GDM1 (cell line): ENCODE measurements around the gene ZNF296.

Experiments used
- DNase-seq: peaks from one replicate; lab custom pipeline; 2025; lab: John Stamatoyannopoulos, UW

Gene ZNF296

GRCh38 chr19:45103156-45103507 lies 26.9 kb upstream of the ZNF296 start:
- DNase-seq, result no peak

- no peak for DNase-seq
Observed at GRCh38 chr19:45102481-45102880, 26.2 kb upstream of the ZNF296 start.

- DNase-seq, result no peak
Observed at GRCh38 chr19:45101806-45102205, 25.5 kb upstream of the ZNF296 start.

GRCh38 chr19:45100846-45101252 lies 24.6 kb upstream of the ZNF296 start:
- no peak for DNase-seq

- DNase-seq, result no peak
Observed at GRCh38 chr19:45100201-45100600, 23.9 kb upstream of the ZNF296 start.

GRCh38 chr19:45099467-45100191 lies 23.4 kb upstream of the ZNF296 start:
- no peak for DNase-seq

GRCh38 chr19:45098521-45099466 lies 22.5 kb upstream of the ZNF296 start:
- DNase-seq, result no peak

- DNase-seq, result no peak
Observed at GRCh38 chr19:45097776-45098520, 21.7 kb upstream of the ZNF296 start.

GRCh38 chr19:45097450-45097775 lies 21.1 kb upstream of the ZNF296 start:
- DNase-seq, result no peak

GRCh38 chr19:45096700-45097099 lies 20.4 kb upstream of the ZNF296 start:
- no peak for DNase-seq

GRCh38 chr19:45095496-45096413 lies 19.5 kb upstream of the ZNF296 start:
- DNase-seq, result no peak

GRCh38 chr19:45094707-45095106 lies 18.4 kb upstream of the ZNF296 start:
- DNase-seq, result no peak

- DNase-seq, result no peak
Observed at GRCh38 chr19:45094137-45094536, 17.9 kb upstream of the ZNF296 start.

- DNase-seq, result peak; percentile 76
Observed at GRCh38 chr19:45092747-45093678, 16.7 kb upstream of the ZNF296 start, which contains the start of gene PPP1R37. Gene PPP1R37, plus strand, starts transcription at chr19:45093179. Its CDS starts 147 bp downstream, at chr19:45093326.

GRCh38 chr19:45091031-45091923 lies 15.0 kb upstream of the ZNF296 start:
- DNase-seq, result no peak

GRCh38 chr19:45090606-45091005 lies 14.3 kb upstream of the ZNF296 start:
- DNase-seq, result no peak

GRCh38 chr19:45090034-45090433 lies 13.8 kb upstream of the ZNF296 start:
- no peak for DNase-seq

- peak; percentile 78 for DNase-seq
Observed at GRCh38 chr19:45087531-45087930, 11.3 kb upstream of the ZNF296 start.

- DNase-seq, result no peak
Observed at GRCh38 chr19:45086480-45086879, 10.2 kb upstream of the ZNF296 start.
